ENCODE data around the gene PNKP. TPM values are rescaled to one million over a fixed set of nuclear protein-coding genes. Genes with fewer than 3 reads are reported as not detected.

The PNKP gene
- total and polyA plus RNA-seq, 2 of the 8 experiments (the other 6 are each of a cell fraction or from before 2014, with no cell fraction given), result 45.8 to 105 TPM

- Histone ChIP-seq H2BK15ac (ENCODE audit: low read length) (no peak overlapping the region), H3K9me3 (ENCODE audit: insufficient read depth in 2 of 2, low read depth in 1 of 2, low read length in 1 of 2) (peaks cover 0 to 10% of the 10 kb centered on the region in 2 experiments; a peak in 3 of 4 replicates), H2BK5ac (ENCODE audit: low read depth, low read length) (no peak overlapping the region), H3K79me1 (ENCODE audit: low read depth, low read length) (no peaks in the 10 kb centered on the region), H3K27me3 (replicated peaks in 1 of 4; ENCODE audit: control insufficient read depth in 3 of 4, extremely low read depth in 1 of 4, insufficient read depth in 3 of 4, low read length in 3 of 4) (peaks cover 0 to 11% (median 6%) of the 10 kb centered on the region in 4 experiments; a peak in 4 of 7 replicates), H3K18ac (ENCODE audit: extremely low read depth, low read length) (no peak overlapping the region), H2AK5ac (ENCODE audit: low read depth, low read length) (no peak overlapping the region), H3K79me2 (ENCODE audit: control insufficient read depth in 1 of 2, insufficient read depth in 2 of 2, low read length in 2 of 2) (no peaks in the 10 kb centered on the region), H3K27ac (ENCODE audit: low read depth, low read length) (no peak overlapping the region), H4K91ac (replicated peaks; ENCODE audit: insufficient read length, low read length) (no peak overlapping the region), H3K23ac (ENCODE audit: insufficient read length) (no peak overlapping the region), H2BK120ac (replicated peaks; ENCODE audit: low read depth, low read length) (no peak overlapping the region), H3K56ac (replicated peaks; ENCODE audit: insufficient read length, low read depth, low read length) (no peak overlapping the region), H2AFZ (ENCODE audit: low read length) (no peak overlapping the region), H3K9ac (replicated peaks in 1 of 4; ENCODE audit: extremely low read depth in 1 of 4, low read depth in 3 of 4, low read length in 3 of 4) (no peak overlapping the region), H4K5ac (ENCODE audit: insufficient read length, low read depth, low read length) (no peak overlapping the region), H3K4me2 (ENCODE audit: insufficient read depth in 1 of 2, low read depth in 2 of 2, low read length in 2 of 2) (no peak overlapping the region), H3K23me2 (ENCODE audit: low read depth, low read length) (peaks cover 2% of the 10 kb centered on the region; the same call in 1 of the 2 replicates), H3K14ac (ENCODE audit: insufficient read length) (no peak overlapping the region), H3K4ac (replicated peaks; ENCODE audit: insufficient read length, low read depth, low read length) (no peak overlapping the region), H2BK20ac (ENCODE audit: low read length) (no peak overlapping the region), H4K8ac (ENCODE audit: extremely low read depth, insufficient read depth, low read length) (no peak overlapping the region), H2BK12ac (ENCODE audit: low read depth, low read length) (no peak overlapping the region), H3K36me3 (ENCODE audit: control insufficient read depth in 2 of 4, insufficient read depth in 4 of 4, low read length in 3 of 4) (peaks cover 6 to 25% (median 12%) of the 10 kb centered on the region in 4 experiments; a peak in 7 of 8 replicates), H3K4me1 (replicated peaks in 1 of 4; ENCODE audit: control insufficient read depth in 3 of 4, insufficient read depth in 4 of 4, low read length in 3 of 4) (peaks cover 0 to 10% (median 8%) of the 10 kb centered on the region in 4 experiments; a peak in 5 of 7 replicates), H3K4me3 (ENCODE audit: extremely low read depth in 1 of 4, insufficient read depth in 2 of 4, low read depth in 3 of 4, low read length in 4 of 4) (no peak overlapping the region), H4K20me1 (replicated peaks in 1 of 2; ENCODE audit: control insufficient read depth in 1 of 2, insufficient read depth in 2 of 2, low read length in 2 of 2) (peaks cover 0 to 7% of the 10 kb centered on the region in 2 experiments)
- ChIA-PET CTCF (ENCODE audit: partially characterized antibody) (interaction anchor here (0.5 to 1.3 kb wide), 4 partner anchors 12 to 31 kb away, joined by 3 to 5 read pairs (median 3); no protein-coding TSS in a partner anchor), POLR2A (ENCODE audit: partially characterized antibody) (interaction anchor here (0.9 to 9.5 kb wide), 6 partner anchors 9 to 212 kb away, joined by 3 to 82 read pairs (median 12); partner anchors contain the start of genes AKT1S1, ATF5, NUP62 and TBC1D17)
- FAIRE-seq, result no peak
- no peak for DNase-seq (ENCODE audit: low read depth in 1 of 2, low spot score in 2 of 2)
- WGBS, 2 experiments (ENCODE audit: extremely low coverage in 1 of 2, insufficient coverage in 1 of 2, insufficient read length in 1 of 2, insufficient replicate concordance in 2 of 2, low coverage in 1 of 2, low lambda C conversion rate in 2 of 2, missing lambda C conversion rate in 1 of 2), result 98% methylated on average over 12 of the region's 18 CpGs; no CpG with 5 or more reads in 1 of the 2 experiments
- TF ChIP-seq ASH2L (IDR thresholded peaks at IDR 0.05; ENCODE audit: low read length), result no peak
- TF ChIP-seq ATF3 (IDR thresholded peaks at IDR 0.05; ENCODE audit: insufficient read depth, low read depth, low read length), result no peak
- no peak for TF ChIP-seq CREB1 (IDR thresholded peaks at IDR 0.05)
- TF ChIP-seq HDAC6 (IDR thresholded peaks at IDR 0.05; ENCODE audit: low read depth, low read length), result no peak
- TF ChIP-seq SRF (IDR thresholded peaks at IDR 0.05; ENCODE audit: low read depth, low read length), result no peak
- TF ChIP-seq USF2 (IDR thresholded peaks at IDR 0.05; ENCODE audit: low read length), result no peak
- TF ChIP-seq RAD21 (IDR thresholded peaks at IDR 0.05 in 1 of 2, conservative IDR thresholded peaks at IDR 0.05 in 1 of 2; ENCODE audit: low read depth in 2 of 2, low read length in 2 of 2), result no peak
- no peak for TF ChIP-seq KDM1A (IDR thresholded peaks at IDR 0.05; ENCODE audit: borderline replicate concordance, low read length)
- TF ChIP-seq CEBPB (IDR thresholded peaks at IDR 0.05; ENCODE audit: low read depth, low read length), result no peak
- no peak for TF ChIP-seq NRF1 (IDR thresholded peaks at IDR 0.05; ENCODE audit: low read depth, low read length)
- no peak for TF ChIP-seq ATF2 (IDR thresholded peaks at IDR 0.05; ENCODE audit: low read length)
Observed at GRCh38 chr19:49888510-49888824, 21.1 kb upstream of the PNKP start.

Data from H1 (cell line).